Measurements from ENCODE around the gene ZNF598.

Gene ZNF598

GRCh38 chr16:2053211-2053610 lies 43.6 kb upstream of the ZNF598 start (continued):
- TF ChIP-seq ZNF654 (tag by site-specific recombination; IDR thresholded peaks at IDR 0.05; ENCODE audit: low read depth) (no peak), SCRT2 (tag by site-specific recombination; IDR thresholded peaks at IDR 0.05) (no peak), ZNF585B (tag by site-specific recombination; IDR thresholded peaks at IDR 0.05) (no peak)

- H3K9me3 ChIP-seq (ENCODE audit: control insufficient read depth, insufficient read depth, low read depth, low read length), result no peaks in the 10 kb centered on the region
- ChIA-PET POLR2A (interaction anchor here (0.6 to 3.3 kb wide), 11 partner anchors 8 to 107 kb away, joined by 3 to 37 read pairs (median 4); partner anchors contain the start of genes NHERF2, RPS2 and TRAF7), CTCF (interaction anchor here (0.7 to 2.6 kb wide), 6 partner anchors 26 to 92 kb away, joined by 3 to 12 read pairs (median 5); no protein-coding TSS in a partner anchor)
- H3K4me3 ChIP-seq (ENCODE audit: low read depth, low read length), result peak overlapping the region; percentile 82
- H3K4me1 ChIP-seq (ENCODE audit: control insufficient read depth, insufficient read depth, low read length), result no peaks in the 10 kb centered on the region
- H3K36me3 ChIP-seq (ENCODE audit: control insufficient read depth in 2 of 2, insufficient read depth in 1 of 2, low read length in 2 of 2), result peaks cover 13 to 41% of the 10 kb centered on the region in 2 experiments; a peak in 2 of 3 replicates
- no peak overlapping the region; the same call in 1 of the 2 replicates for H3K27ac ChIP-seq (ENCODE audit: extremely low read depth, low read depth, low read length)
- no peak for TF ChIP-seq ZBTB1 (tag by site-specific recombination; IDR thresholded peaks at IDR 0.05)
- no peak for TF ChIP-seq ZNF654 (tag by site-specific recombination; IDR thresholded peaks at IDR 0.05; ENCODE audit: low read depth)
- TF ChIP-seq CTCF (tag by site-specific recombination; IDR thresholded peaks at IDR 0.05), result no peak
- TF ChIP-seq ZNF747 (tag by site-specific recombination; IDR thresholded peaks at IDR 0.05), result no peak
- TF ChIP-seq ZBTB11 (tag by site-specific recombination; conservative IDR thresholded peaks at IDR 0.05; ENCODE audit: low read depth), result peak; percentile 10; the same call in 1 of the 2 replicates
- no peak for TF ChIP-seq ZNF549 (tag by site-specific recombination; IDR thresholded peaks at IDR 0.05)
- TF ChIP-seq ZNF585B (tag by site-specific recombination; IDR thresholded peaks at IDR 0.05), result no peak
- no peak for TF ChIP-seq ZEB2 (tag by site-specific recombination; IDR thresholded peaks at IDR 0.05)
- TF ChIP-seq ZBTB26 (tag by site-specific recombination; optimal IDR thresholded peaks at IDR 0.05), result peak; percentile 38
- no peak for TF ChIP-seq ZBTB44 (tag by site-specific recombination; IDR thresholded peaks at IDR 0.05)
- TF ChIP-seq ZNF792 (tag by site-specific recombination; IDR thresholded peaks at IDR 0.05), result no peak
- TF ChIP-seq ZNF23 (tag by site-specific recombination; IDR thresholded peaks at IDR 0.05; ENCODE audit: borderline replicate concordance), result no peak
- peak; percentile 76; the same call in 1 of the 2 replicates for TF ChIP-seq ZNF777 (tag by site-specific recombination; IDR thresholded peaks at IDR 0.05; ENCODE audit: borderline replicate concordance)
- no peak for TF ChIP-seq ZNF404 (tag by site-specific recombination; IDR thresholded peaks at IDR 0.05)
- no peak for TF ChIP-seq ZSCAN16 (tag by site-specific recombination; IDR thresholded peaks at IDR 0.05)
- no peak for TF ChIP-seq KLF8 (tag by site-specific recombination; IDR thresholded peaks at IDR 0.05)
- no peak for TF ChIP-seq ZNF560 (tag by site-specific recombination; IDR thresholded peaks at IDR 0.05; ENCODE audit: borderline replicate concordance)
- no peak for TF ChIP-seq ZNF184 (tag by site-specific recombination; IDR thresholded peaks at IDR 0.05)
- no peak for TF ChIP-seq ZNF529 (tag by site-specific recombination; IDR thresholded peaks at IDR 0.05; ENCODE audit: insufficient replicate concordance)
- no peak for TF ChIP-seq ZNF660 (tag by site-specific recombination; IDR thresholded peaks at IDR 0.05)
- TF ChIP-seq ZNF433 (tag by site-specific recombination; IDR thresholded peaks at IDR 0.05; ENCODE audit: low read depth), result no peak
- no peak for TF ChIP-seq ZBTB49 (tag by site-specific recombination; IDR thresholded peaks at IDR 0.05; ENCODE audit: low read depth)
- no peak for TF ChIP-seq ZNF114 (tag by site-specific recombination; IDR thresholded peaks at IDR 0.05)
- no peak for TF ChIP-seq ZNF580 (tag by site-specific recombination; IDR thresholded peaks at IDR 0.05)
- TF ChIP-seq ZNF335 (tag by site-specific recombination; conservative IDR thresholded peaks at IDR 0.05), result peak; percentile 73
- TF ChIP-seq SCRT2 (tag by site-specific recombination; IDR thresholded peaks at IDR 0.05), result no peak
Measured at GRCh38 chr16:2048116-2048543, 38.5 kb upstream of the ZNF598 start.
